Epidermal melanocyte (primary cell): Measurements from ENCODE around the gene KIN.
"Not testable (repeated sequence)": the region's sequence is repeated elsewhere in the genome, so short reads cannot be mapped to it uniquely, and the experiment has no call there.

Experiments
- DNase-seq: peaks from one replicate; pipeline ENCODE4 v3.0.0; 2011; ENCODE audit warnings: low spot score; ENCODE audit not compliant: insufficient read length

The KIN gene, protein sequence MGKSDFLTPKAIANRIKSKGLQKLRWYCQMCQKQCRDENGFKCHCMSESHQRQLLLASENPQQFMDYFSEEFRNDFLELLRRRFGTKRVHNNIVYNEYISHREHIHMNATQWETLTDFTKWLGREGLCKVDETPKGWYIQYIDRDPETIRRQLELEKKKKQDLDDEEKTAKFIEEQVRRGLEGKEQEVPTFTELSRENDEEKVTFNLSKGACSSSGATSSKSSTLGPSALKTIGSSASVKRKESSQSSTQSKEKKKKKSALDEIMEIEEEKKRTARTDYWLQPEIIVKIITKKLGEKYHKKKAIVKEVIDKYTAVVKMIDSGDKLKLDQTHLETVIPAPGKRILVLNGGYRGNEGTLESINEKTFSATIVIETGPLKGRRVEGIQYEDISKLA

DNA sequence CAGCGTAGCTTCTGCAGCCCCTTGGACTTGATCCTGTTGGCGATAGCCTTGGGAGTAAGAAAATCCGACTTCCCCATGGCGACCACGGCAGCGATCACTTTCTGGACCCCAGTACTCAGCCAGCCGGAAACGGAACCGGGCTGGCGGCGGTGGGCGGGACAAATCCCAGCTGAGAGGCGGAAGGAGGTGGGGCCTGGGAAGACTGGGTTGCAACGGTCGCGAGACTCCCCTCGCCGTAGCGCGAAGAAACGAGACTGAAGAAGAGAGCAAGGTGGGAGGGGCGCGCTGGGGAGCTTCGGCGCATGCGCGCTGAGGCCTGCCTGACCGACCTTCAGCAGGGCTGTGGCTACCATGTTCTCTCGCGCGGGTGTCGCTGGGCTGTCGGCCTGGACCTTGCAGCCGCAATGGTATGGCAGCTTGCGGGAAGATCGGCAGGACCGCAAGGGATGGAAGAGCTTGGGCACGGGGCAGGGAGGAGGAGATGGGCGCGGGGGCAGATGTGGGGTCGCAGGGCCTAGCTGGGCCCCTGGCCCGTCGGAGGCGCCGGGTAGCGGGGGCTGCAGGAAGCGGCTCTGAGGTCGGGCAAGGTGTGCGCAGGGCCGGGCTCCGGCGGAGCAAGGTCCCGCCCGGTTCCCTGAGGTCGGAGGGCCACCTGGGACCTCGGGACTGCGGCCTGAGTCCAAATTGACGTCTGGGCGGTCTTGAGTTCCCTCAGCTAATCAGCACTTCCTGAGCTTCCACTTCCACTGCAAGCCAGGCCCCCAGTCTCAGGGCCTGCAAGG is at the start of gene KIN, which contains the start of gene ATP5F1C:
KIN (minus strand) TSS at position 137 of the 782 bp plus-strand sequence; CDS start at position 77, 60 bp downstream.
ATP5F1C (plus strand) TSS at position 321 of the 782 bp plus-strand sequence; CDS start at position 352, 31 bp downstream.
- DNase-seq = peak; percentile 93

DNA sequence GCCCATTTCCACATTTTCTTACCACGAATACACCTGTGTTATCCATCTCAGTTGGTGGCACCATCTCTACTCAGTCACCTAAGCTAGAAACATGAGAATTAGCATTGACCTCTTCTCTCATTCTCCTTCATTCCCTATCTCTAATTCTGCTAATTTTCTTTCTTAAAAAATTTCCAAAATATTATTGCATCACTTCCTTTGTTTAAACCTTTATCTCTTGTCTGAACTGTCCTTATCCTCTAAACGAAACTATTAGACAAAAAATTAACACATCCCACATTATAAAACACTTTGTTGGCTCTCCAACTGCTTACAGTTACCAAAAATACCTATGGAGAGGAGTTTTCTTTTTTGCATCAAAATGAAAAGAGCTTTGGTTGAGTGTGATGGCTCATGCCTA is 48.8 kb upstream of the KIN start:
- no peak for DNase-seq

DNA sequence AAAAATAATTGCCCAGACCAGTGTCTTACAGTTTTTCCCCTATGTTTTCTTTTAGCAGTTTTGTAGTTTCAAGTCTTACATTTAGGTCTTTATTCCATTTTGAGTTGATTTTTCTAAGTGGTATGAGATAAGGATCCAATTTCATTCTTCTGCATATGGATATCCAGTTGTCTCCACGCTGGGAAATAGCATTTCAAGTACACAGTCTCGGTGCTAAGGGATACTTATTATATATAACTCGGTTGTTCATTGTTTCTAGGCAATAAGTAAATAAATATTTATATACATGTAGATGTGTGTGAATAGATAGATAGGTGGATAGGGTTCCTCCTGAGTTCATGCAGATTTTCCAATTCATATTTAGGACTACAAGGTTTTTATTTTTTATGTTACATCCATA is 46.5 kb upstream of the KIN start:
- DNase-seq = no peak

DNA sequence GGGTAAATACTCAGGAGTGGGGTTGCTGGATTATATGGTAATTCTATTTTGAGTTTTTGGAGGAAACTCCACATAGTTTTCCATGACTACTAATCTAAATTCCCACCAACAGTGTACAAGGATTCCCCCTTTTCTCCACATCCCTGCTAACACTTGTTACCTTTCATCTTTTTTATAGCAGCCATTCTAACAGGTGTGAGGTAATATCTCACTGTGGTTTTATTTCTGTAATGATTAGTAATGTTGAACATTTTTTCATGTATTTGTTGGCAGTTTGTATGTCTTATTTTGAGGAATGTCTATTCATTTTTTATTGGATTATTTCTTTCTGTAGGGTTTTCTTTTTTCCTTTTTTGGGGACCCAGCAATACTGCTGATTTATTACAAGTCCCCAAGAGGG is 45.4 kb upstream of the KIN start:
- DNase-seq = no peak

DNA sequence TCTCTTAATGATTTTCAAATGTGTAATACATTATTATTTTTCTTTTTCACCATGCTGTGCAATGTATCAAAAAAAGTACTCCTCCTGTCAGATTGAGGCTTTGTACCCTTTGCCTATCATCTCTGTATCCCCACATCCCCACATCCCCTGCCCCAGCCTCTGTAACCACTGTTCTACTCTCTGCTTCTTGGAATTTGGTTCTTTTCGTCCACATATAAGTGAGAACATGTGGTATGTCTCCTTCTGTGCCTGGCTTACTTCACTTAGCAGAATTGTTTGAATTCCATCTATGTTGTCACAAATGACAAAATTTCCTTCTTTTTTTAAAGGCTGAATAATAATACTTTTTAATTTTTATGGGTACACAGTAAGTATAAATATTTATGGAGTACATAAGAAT is 44.3 kb upstream of the KIN start:
- no peak for DNase-seq

GRCh38 chr10:7829289-7829834 is 41.6 kb upstream of the KIN start:
- DNase-seq = no peak

GRCh38 chr10:7826971-7827370 is 39.2 kb upstream of the KIN start:
- DNase-seq = no peak

GRCh38 chr10:7824251-7824650 is 36.5 kb upstream of the KIN start:
- no peak for DNase-seq

- no peak for DNase-seq
Measured at GRCh38 chr10:7819121-7819460, 31.3 kb upstream of the KIN start.

DNA sequence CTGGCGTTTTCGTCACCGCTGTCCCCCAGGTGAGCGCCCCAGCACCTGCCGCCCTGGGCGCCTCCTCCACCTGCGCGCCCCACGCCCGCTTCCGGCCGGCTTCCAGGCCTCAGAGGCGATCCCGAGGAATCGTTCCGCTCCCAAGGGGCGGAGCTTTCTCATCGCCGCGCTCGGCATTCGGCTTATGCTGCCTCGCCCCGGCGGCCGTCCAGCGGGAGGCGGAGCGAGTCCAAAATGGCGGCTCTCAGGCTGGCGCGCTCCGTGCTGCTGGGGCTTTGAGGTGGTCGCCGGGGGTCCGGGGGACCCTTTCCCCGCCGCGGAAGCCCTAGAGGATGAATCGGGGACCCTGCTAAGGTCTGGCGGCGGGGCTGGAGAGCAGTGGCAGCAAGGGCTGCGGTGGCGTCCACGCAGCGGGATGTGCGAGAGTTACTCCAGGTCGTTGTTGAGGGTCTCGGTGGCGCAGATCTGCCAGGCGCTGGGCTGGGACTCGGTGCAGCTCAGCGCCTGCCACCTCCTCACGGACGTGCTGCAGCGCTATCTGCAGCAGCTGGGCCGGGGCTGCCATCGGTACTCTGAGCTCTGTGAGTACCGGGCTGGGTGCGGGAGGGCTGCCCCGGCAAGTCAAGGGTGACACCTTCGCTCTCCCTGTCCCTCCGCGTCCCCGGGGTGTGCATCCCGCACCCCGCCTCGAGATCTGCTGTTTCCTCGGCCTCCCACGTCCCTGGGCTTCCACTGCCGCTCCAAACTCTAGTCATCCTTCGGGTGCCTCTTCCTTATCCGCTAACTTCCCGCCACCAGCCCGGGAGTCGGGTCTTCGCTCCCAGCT is 30.7 kb upstream of the KIN start, which contains the start of gene TAF3:
TAF3 (plus strand) TSS at position 211 of the 826 bp plus-strand sequence; CDS start at position 416, 205 bp downstream.
- peak; percentile 40 for DNase-seq

- DNase-seq = no peak
Measured at GRCh38 chr10:7817984-7818294, 30.1 kb upstream of the KIN start.

DNA sequence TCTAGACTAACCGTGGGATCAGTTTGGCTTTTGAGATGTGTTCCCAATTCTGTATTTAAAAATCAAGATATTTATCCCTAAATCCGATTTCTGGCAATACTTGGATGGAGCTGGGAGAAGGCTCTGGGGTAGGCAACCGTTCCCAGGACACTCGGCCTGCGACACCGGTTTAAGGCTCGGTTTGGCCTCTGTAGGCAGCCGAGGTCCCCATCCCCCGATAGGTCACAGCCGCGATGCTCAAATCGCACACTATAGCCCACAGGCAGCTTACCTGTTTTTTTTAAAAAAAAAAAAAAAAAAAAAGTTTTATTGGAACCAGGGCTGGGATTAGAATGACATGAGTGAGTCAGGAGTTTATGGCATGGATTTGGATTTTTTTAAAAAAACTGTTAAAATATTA is 29.8 kb upstream of the KIN start:
- DNase-seq = no peak

DNA sequence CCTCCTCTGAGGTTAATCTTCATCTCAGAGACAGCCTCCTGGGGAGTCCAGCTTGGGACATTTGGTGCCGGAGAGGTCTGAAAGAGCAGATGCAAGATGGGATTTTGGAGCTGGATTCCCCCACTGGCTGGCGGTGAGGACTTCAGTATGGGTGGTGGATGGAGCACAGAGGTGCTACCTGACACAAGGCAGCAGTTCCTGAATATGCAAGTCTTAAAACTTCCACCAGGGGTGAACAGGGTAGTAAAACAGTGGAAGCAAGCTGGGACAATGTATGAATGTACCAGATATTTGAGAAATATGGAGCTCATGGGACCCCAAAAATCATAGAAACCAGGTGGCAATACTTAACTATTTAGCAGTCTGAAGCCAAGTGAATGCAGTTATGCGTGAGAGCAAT is 25.7 kb upstream of the KIN start:
- no peak for DNase-seq

DNA sequence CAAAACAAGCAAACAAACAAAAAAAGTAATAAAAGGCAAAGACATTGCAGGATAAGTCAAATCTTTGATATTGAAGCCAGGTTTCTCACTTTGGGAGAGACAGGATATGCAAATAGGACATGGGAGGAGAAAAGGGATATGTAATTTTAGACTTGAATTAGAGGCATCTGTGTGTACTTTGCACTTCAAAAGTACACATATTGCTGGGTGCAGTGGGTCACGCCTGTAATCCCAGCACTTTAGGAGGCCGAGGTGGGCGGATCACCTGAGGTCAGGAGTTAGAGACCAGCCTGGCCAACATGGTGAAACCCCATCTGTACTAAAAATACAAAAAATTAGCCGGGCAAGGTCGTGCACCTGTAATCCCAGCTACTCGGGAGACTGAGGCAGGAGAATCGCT is 23.9 kb upstream of the KIN start:
- DNase-seq = not testable (repeated sequence)

GRCh38 chr10:7811000-7811399 is 23.2 kb upstream of the KIN start:
- no peak for DNase-seq

DNA sequence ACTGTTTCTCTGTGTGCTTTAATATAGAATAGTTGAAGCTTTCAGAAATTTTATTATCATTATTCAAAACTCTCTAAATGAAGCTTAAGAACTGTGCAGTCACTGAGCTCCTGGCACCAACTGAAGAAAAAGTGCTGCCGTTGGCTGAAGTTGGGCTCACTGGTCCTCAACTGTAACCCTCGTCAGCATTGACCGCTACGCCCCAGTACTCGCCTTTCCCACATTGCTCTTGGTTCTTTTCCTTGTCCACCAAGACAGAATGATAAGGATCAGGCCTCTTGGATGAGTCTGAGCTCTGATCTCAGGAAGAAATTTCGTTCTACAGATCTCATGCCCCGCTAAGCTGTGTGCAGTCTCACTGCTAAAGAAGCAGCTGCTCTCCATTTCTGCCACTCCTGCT is 22.6 kb upstream of the KIN start:
- DNase-seq = no peak

DNA sequence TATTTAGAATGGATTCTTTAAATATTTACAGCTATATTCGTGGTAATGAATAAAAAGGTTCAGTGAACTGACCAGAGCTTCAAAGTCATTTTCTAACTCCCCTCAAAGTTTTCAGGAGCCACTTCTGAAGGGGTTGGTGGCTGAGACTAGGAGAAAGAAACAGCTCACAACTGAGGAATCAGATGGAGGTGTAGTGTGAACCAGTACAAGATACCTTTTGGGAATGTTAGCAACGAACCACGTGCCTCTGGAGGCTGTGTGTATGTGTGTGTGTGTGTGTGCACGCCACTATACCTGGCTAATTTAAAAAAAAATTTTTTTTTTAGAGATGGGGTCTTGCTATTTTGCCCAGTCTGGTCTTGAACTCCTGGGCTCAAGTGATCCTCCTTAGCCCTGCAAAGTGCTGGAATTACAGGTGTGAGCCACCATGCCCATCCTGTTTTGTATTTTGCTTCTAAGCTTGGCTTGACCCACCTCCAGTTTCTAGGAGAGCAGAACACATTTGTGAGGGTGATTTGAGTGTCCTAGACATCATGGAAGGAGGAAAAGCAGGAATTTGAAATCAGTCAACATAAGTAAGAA is 21.0 kb upstream of the KIN start:
- no peak for DNase-seq

DNA sequence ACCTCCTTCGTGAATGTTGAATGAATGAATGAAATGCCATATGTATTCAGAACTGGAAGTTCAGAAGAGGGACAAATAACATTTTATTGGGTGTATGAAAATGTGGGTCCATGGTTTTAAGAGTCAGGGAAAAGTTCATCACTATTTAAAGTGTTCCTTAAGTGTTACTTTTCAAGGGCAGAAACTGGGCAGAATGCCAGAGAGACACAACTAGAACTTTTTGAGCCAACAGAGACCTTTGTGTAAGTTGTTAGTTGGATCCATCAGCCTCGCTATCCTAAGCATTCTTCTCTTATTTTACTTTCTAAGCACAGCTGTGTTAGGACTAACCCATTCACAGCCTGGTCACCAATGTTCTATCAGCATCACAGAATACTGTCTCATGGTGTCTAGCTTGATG is 16.9 kb upstream of the KIN start:
- DNase-seq = no peak

DNA sequence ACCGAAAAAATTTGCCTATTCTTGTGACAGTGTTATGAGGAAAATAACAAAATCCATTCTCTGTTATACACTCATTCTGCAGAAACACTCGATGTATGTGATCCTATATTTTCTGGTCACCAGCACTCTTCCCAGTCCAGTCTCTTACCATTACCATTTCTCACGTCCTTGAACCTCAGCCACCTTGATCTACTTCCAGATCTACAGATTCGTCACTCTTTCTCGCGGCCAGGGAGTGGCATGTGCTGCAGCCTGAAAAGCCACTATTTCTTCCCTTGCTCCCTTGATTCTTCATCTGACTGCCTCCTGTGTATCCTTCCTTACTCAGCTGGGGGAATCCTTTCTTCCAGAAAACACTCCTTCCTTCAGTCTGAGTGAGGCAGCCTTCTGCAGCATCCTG is 16.4 kb upstream of the KIN start:
- no peak for DNase-seq

DNA sequence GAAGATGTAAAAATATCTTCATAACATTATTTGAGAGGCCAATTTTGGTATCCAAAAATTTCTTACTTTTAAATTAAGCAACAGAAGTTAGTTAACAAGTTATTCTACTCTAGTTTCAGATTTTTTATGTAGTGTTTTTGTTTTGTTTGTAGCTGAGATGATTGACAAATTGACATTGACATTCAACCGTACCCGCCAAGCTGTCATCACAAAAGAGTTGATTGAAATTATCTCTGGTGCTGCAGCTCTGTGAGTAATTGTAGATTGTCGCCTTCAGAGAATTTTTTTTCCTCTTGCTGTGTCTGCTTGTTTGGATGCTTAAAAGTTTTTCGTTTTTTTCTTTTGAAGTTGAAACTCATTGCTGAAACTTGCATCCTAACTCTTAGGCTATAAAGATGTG is 14.8 kb upstream of the KIN start:
- no peak for DNase-seq

GRCh38 chr10:7797582-7797981 is 9.8 kb upstream of the KIN start:
- no peak for DNase-seq
